Glomerular visceral epithelial cell (primary cell): ENCODE measurements around the gene JADE2.
"Not testable (repeated sequence)": the region's sequence is repeated elsewhere in the genome, so short reads cannot be mapped to it uniquely, and the experiment has no call there.

Source experiments
- DNase-seq: peaks from one replicate; pipeline ENCODE4 v3.0.0-alpha.2; 2016; ENCODE audit errors: extremely low spot score

JADE2 gene

GRCh38 chr5:134590992-134591659 lies 65.7 kb downstream of the JADE2 start:
- DNase-seq: no peak

- no peak for DNase-seq
These were observed 66.8 kb downstream of the JADE2 start for GRCh38 chr5:134592141-134592746.

GRCh38 chr5:134594336-134594735 lies 68.9 kb downstream of the JADE2 start:
- no peak for DNase-seq

- no peak for DNase-seq
These were observed 69.5 kb downstream of the JADE2 start for GRCh38 chr5:134594797-134595457.

GRCh38 chr5:134595458-134595838 lies 70.0 kb downstream of the JADE2 start:
- DNase-seq: no peak

GRCh38 chr5:134599820-134600219 lies 74.3 kb downstream of the JADE2 start:
- not testable (repeated sequence) for DNase-seq

GRCh38 chr5:134600600-134600999 lies 75.1 kb downstream of the JADE2 start:
- no peak for DNase-seq

- DNase-seq: peak; percentile 29
These were observed 77.6 kb downstream of the JADE2 start for GRCh38 chr5:134603059-134603458.

GRCh38 chr5:134604908-134605307 lies 79.4 kb downstream of the JADE2 start:
- no peak for DNase-seq

- DNase-seq: no peak
These were observed 81.3 kb downstream of the JADE2 start for GRCh38 chr5:134606726-134607125.

GRCh38 chr5:134608555-134608954 lies 83.1 kb downstream of the JADE2 start:
- no peak for DNase-seq

- DNase-seq: peak; percentile 70
These were observed 83.9 kb downstream of the JADE2 start for GRCh38 chr5:134609232-134609851.

GRCh38 chr5:134610725-134611124 lies 85.3 kb downstream of the JADE2 start:
- DNase-seq: no peak

GRCh38 chr5:134611515-134611914 lies 86.0 kb downstream of the JADE2 start:
- DNase-seq: no peak

GRCh38 chr5:134614450-134615085 lies 89.1 kb downstream of the JADE2 start:
- DNase-seq: no peak

- DNase-seq: no peak
These were observed 95.2 kb downstream of the JADE2 start for GRCh38 chr5:134620634-134621033.

GRCh38 chr5:134625559-134625958 lies 100.1 kb downstream of the JADE2 start:
- DNase-seq: no peak

- no peak for DNase-seq
These were observed 101.0 kb downstream of the JADE2 start for GRCh38 chr5:134626369-134627014.
